ACHN (cell line): ENCODE measurements around the gene TIMM21.

Source experiments
- DNase-seq: peaks from one replicate; pipeline ENCODE4 v3.0.0-alpha.2; 2015
- in situ Hi-C: cut with HindIII; loops from 2 replicates; pipeline ENCODE4 v1.10.0; 2017; ENCODE audit warnings: low sequenced_read_pairs, low pct_ligation_motif_present, low pct_unique_long_range_greater_than_20kb

Gene TIMM21, protein sequence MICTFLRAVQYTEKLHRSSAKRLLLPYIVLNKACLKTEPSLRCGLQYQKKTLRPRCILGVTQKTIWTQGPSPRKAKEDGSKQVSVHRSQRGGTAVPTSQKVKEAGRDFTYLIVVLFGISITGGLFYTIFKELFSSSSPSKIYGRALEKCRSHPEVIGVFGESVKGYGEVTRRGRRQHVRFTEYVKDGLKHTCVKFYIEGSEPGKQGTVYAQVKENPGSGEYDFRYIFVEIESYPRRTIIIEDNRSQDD

DNA sequence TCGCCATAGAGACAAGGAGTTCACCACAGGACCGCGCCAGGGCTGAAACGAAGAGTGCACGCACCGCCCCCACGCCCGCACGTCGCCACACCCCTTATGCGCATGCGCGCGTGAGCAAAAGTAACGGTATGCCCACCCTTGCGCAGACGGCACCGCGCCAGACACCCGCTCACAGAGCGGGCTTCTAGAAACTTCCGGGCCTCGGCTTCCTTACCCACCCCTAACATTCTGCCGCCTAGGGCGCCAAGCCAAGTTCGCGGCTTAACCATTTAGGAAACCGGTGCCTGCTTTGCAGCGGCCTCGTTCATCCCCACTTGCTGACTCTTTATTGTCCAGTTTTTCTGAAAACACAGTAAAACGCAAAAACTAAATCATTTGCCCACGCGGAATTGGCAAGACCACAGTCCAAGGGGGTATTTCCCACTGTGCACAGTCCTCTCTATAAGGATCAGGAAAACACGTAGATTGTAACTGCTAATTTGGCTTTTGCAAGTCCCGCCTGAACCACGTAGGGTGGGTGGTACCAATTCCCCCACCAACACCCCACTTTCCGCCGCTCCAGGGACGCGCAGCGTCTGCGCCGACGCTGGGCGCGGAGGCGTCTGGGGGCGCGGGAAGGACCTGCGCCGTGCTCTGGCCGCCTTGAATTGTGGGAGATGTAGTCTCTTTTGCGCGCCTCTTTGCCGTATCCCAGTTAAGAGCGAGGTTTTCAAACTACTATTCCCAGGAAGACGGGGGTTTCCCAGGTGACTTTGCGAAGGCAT is at the start of gene TIMM21, which contains the start of gene FBXO15:
TIMM21 (plus strand) TSS at position 745 of the 764 bp plus-strand sequence. CDS start 286 bp downstream, outside the sequence.
FBXO15 (minus strand) TSS at position 56 of the 764 bp plus-strand sequence; CDS start at position 7, 49 bp downstream.
- in situ Hi-C loops: no loop called here
- peak; percentile 93 for DNase-seq

GRCh38 chr18:74108460-74108859 is 39.9 kb upstream of the TIMM21 start:
- in situ Hi-C loops: no loop called here
- no peak for DNase-seq

DNA sequence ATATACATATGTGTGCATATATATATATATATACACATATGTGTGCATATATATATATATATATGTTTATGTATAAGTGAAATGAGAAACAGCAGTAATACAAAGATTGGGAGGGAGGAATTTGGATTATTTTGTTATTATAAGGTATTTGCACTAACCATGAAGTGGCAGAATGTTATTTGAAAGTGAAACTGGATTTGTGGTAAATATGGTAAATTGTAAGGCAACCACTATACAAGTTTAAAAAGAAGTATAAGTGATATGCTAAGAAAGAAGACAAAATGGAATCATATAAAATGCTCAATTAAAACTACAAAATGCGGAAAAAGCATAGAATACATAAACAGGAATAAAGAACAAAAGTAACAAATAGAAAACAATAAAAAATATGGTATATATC is 38.2 kb upstream of the TIMM21 start:
- DNase-seq: no peak
- in situ Hi-C loops: no loop called here

DNA sequence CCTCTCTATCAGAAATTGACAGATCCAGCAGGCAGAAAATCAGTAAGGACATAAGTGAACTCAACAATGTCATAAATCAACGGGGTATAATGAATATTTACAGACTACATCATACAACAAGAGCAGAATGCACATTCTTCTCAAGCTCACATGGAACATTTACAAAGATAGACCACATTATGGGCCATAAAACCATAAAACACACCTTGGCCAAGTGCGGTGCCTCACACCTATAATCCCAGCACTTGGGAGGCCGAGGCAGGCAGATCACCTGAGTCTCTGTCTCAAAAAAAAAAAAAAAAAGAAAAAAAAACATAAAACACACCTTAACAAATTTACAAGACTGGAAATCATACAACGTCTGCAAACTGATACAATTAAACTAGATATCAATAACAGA is 37.3 kb upstream of the TIMM21 start:
- in situ Hi-C loops: no loop called here
- no peak for DNase-seq

DNA sequence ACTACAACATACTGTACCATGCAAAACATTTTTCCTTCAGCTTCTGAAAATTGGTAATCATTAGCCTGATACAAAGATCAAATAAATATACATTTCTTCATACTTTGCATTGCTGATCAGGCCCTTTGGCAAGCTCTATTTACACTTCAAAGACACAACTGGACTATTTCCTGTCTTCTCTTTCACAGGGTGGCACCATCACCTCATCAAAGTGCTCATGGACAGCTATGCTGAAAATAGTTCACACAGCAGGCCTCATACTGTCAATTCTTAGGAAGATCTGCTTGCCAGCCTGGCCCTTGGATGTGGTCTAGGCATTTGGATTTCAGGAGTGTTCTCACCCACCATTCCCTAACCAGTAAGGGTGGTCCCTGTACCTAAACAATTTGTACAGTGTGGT is 34.6 kb upstream of the TIMM21 start:
- no peak for DNase-seq
- in situ Hi-C loops: no loop called here

DNA sequence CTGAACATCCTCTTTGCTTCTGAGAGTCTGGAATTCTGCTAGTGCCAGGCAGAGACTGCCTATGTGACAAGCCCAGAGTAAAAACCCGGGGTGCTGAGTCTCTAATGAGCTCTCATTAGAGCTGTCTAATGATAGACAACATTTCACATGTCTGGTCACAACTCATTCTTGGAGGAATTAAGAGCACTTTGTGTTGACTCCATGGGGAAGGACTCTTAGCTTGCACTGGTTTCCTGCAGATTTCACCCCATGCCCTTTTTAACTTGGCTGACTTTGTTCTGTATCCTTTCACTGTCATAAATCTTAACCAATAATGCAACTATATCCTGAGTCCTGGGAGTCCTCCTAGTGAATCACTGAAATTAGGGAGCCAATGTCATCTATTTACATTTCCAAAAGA is 34.2 kb upstream of the TIMM21 start:
- in situ Hi-C loops: no loop called here
- no peak for DNase-seq

DNA sequence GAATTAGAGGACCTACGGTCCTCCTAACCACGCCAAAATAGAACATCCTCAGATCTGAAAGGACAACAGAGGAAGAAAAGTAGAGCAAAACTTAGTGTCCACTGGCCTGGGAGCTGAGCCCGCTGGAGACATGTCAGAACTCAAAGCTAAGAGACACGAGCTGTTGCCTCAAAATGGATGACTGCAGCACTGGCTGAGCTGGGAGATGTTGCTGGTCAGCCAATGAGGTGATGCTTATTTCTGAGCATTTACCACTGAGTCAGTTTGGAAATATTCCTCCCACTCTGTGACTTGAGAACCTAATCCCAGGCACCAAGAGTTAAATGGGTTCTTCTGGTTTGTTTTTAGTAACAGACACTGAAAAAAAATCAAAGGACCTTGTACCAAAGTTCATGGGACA is 33.3 kb upstream of the TIMM21 start:
- DNase-seq: no peak
- in situ Hi-C loops: no loop called here

GRCh38 chr18:74116633-74117554 is 31.4 kb upstream of the TIMM21 start:
- in situ Hi-C loops: no loop called here
- peak; percentile 40 for DNase-seq

DNA sequence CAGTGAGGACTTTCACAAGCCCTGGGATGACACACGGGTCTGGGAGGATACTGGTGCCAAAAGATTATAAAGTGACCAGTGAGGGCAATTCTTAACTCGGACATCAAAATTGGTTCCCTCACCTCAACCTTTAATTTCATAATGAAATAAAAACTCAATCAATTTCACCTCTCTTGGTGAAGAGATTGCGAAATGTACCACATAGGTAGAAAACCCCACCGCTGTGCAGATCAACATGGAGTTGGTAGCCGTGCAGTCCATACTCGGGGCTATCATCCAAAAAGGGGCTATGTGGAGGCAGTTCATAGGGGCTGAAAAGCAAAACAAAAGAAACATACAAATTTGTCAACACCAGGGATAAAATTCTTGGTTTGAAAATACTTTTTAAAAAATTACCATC is 25.1 kb upstream of the TIMM21 start:
- no peak for DNase-seq
- in situ Hi-C loops: no loop called here

DNA sequence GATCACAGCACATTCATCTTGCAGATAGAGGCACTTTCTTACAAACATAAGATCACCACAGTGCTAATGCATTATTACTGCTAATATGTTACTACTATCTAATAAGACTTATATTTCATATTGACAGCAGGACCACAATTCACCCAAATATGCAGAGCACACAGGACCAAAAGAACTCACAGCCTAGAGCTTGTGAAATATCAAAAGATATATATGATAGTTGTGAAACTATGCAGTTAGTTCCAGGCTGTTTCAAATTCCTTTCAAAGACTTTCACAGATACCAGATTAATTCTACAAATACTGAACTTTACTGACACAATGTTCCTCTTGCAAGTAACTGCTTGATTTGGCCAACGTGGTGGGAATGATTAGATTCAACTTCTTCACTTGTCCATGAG is 23.7 kb upstream of the TIMM21 start:
- in situ Hi-C loops: no loop called here
- no peak for DNase-seq

- DNase-seq: no peak
- in situ Hi-C loops: no loop called here
Observed at GRCh38 chr18:74126684-74127655, 21.4 kb upstream of the TIMM21 start.

DNA sequence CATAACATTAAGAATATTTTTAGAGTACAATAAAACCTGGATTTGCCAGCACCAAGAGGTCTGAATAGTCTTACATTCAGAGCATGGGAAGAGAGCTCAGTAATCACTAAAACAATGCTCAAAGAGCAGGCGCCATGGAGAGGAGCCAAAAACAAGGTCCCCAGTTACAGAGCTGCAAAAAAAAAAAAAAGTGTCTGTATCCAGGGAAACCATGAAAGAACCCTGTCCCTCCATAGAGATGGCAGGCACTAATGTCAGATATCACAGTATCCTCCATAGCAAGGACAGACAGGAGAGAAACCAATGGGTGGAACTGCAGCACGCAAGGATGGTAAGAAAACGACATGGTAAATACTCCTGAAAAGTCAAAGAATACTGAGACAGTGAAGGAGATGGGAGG is 20.2 kb upstream of the TIMM21 start:
- in situ Hi-C loops: no loop called here

GRCh38 chr18:74131124-74131523 is 17.2 kb upstream of the TIMM21 start:
- in situ Hi-C loops: no loop called here
- DNase-seq: no peak

More for the DNA sequence above, 20.2 kb upstream of the TIMM21 start:
- no peak for DNase-seq

DNA sequence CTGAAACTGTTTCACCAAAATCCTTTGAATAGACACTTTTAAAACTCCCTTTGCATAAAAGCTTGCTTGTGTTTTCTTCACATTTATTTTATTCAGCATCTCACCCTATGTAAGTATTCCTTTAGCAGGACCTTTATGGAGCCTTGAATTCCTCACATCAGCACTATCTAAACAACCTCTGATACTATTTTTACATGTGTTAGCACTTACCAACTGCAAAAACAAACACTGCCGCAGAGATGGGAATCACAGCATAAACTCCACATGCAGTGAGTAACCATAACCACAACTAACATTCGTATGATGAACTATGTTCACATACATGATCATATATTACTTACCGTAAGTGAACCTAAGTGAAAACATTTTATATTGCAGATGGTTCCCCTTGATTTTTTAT is 16.1 kb upstream of the TIMM21 start:
- in situ Hi-C loops: no loop called here
- DNase-seq: no peak

- no peak for DNase-seq
- in situ Hi-C loops: no loop called here
Observed at GRCh38 chr18:74137920-74138538, 10.3 kb upstream of the TIMM21 start.

GRCh38 chr18:74139411-74139810 is 8.9 kb upstream of the TIMM21 start:
- in situ Hi-C loops: no loop called here

DNA sequence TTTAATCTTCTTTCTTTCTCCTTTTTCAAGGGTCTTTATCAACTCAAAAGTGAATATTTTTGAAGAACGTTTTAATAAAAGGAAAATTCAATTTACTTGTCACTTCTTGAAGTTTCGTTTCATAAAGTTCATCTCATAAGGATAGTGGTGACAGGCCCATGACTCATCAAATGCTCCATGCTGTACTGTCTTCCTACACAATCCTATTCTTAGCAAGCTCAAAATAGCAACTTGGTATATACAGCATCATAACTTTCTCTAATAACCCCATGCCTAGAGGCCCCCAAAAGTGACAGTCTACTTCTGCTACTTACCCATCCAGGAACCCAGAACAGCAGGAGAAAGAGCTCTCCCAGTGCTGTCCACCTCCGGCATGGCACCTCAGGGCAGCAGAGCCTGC is 8.4 kb upstream of the TIMM21 start:
- no peak for DNase-seq
- in situ Hi-C loops: no loop called here

More at GRCh38 chr18:74139411-74139810, 8.9 kb upstream of the TIMM21 start:
- no peak for DNase-seq

- in situ Hi-C loops: no loop called here
Observed at GRCh38 chr18:74140582-74140981, 7.7 kb upstream of the TIMM21 start.

More at GRCh38 chr18:74140582-74140981, 7.7 kb upstream of the TIMM21 start:
- no peak for DNase-seq
